Stimulated activated CD8-positive, alpha-beta memory T cell treated with anti-CD3 and anti-CD28 coated beads, Interleukin-7, amount 100 ng/mL, for 48 hours (primary cell): Measurements from ENCODE around the gene SOCS1.

Source experiments
- DNase-seq, 2 donors: peaks; one replicate each; pipeline ENCODE4 v3.0.0-alpha.2; 2020; ENCODE audit warnings: low read depth in 1 of 2; ENCODE audit errors: extremely low read depth in 1 of 2

The SOCS1 gene

GRCh38 chr16:11263737-11264136, 7.7 kb upstream of the SOCS1 start:
- peak in 1 of 2 donors; percentile 70 for DNase-seq

- no peak for DNase-seq
Measured at GRCh38 chr16:11262915-11263314, 6.9 kb upstream of the SOCS1 start.

GRCh38 chr16:11260596-11260966, 4.6 kb upstream of the SOCS1 start:
- no peak for DNase-seq

GRCh38 chr16:11259655-11260595, 3.9 kb upstream of the SOCS1 start:
- no peak for DNase-seq

- DNase-seq = no peak
Measured at GRCh38 chr16:11258553-11259492, 2.8 kb upstream of the SOCS1 start.

GRCh38 chr16:11257131-11257938, 1.3 kb upstream of the SOCS1 start:
- DNase-seq = peak in 1 of 2 donors; percentile 53

GRCh38 chr16:11256661-11257130, 692 bp upstream of the SOCS1 start:
- peak in 1 of 2 donors; percentile 62 for DNase-seq

GRCh38 chr16:11254913-11255736, 879 bp downstream of the SOCS1 start:
- no peak for DNase-seq

- no peak for DNase-seq
Measured at GRCh38 chr16:11253995-11254912, 1.8 kb downstream of the SOCS1 start.

GRCh38 chr16:11253009-11253994, 2.7 kb downstream of the SOCS1 start:
- DNase-seq = no peak

GRCh38 chr16:11252482-11252931, 3.5 kb downstream of the SOCS1 start:
- DNase-seq = no peak

GRCh38 chr16:11251525-11252481, 4.2 kb downstream of the SOCS1 start:
- peak; percentile 70 to 84 for DNase-seq

- DNase-seq = no peak
Measured at GRCh38 chr16:11250786-11251524, 5.0 kb downstream of the SOCS1 start.

- no peak for DNase-seq
Measured at GRCh38 chr16:11250091-11250785, 5.8 kb downstream of the SOCS1 start.
